Left ventricle myocardium inferior (tissue), 1 donor: Measurements from ENCODE around the gene CEACAM1. TPM values are rescaled to one million over a fixed set of nuclear protein-coding genes. Genes with fewer than 3 reads are reported as not detected.

Source experiments
- DNase-seq: peaks from one replicate; pipeline ENCODE4 v3.0.0-alpha.2; 2020
- H3K27ac ChIP-seq: fragments of 200-600 bp; replicated peaks from 2 replicates; pipeline ENCODE4 v1.8.0; 2021
- H3K27me3 ChIP-seq: fragments of 200-600 bp; 2 replicates; pipeline ENCODE4 v1.8.0; 2021; ENCODE audit warnings: low read depth
- H3K36me3 ChIP-seq: fragments of 200-600 bp; 2 replicates; pipeline ENCODE4 v1.8.0; 2021
- H3K4me1 ChIP-seq: fragments of 200-600 bp; 2 replicates; pipeline ENCODE4 v1.8.0; 2021
- H3K4me3 ChIP-seq: fragments of 200-600 bp; 2 replicates; pipeline ENCODE4 v1.8.0; 2021; ENCODE audit warnings: mild to moderate bottlenecking, moderate library complexity
- H3K9me3 ChIP-seq: fragments of 200-600 bp; replicated peaks from 2 replicates; pipeline ENCODE4 v1.8.0; 2021
- CTCF ChIP-seq: fragments of 200-600 bp; IDR thresholded peaks from 2 replicates; pipeline ENCODE4 v1.8.0; 2021; ENCODE audit warnings: antibody characterized with exemption, mild to moderate bottlenecking, borderline replicate concordance
- intact Hi-C: fragments of 100-400 bp; cut with micrococcal nuclease; formaldehyde crosslinking; loops from one replicate; pipeline ENCODE4 v1.11.0; 2022
- total RNA-seq: library from RNA; stranded (reverse); fragmentation: NEBNext Ultra II Directional; extraction: Animal tissue kit (Norgen Biotek cat#: 25700); gene quantifications from one replicate; pipeline ENCODE4 v1.2.1, GENCODE V29; 2021
- donor health status: DM: no; HTN: yes; CAD: no; lungs with severe emphysema.

CEACAM1 gene
- total RNA-seq, 1 donor from 2014 or later = 3.4 TPM

GRCh38 chr19:42477117-42477516 is 51.2 kb downstream of the CEACAM1 start:
- H3K36me3 ChIP-seq = no peaks in the 10 kb centered on the region
- peaks cover 3% of the 10 kb centered on the region for H3K27me3 ChIP-seq
- H3K4me3 ChIP-seq = no peak overlapping the region
- no peak for DNase-seq
- peaks cover 9% of the 10 kb centered on the region for H3K4me1 ChIP-seq
- no peak for TF ChIP-seq CTCF
- intact Hi-C loops = no loop called here
- no peak overlapping the region for H3K27ac ChIP-seq
- no peaks in the 10 kb centered on the region for H3K9me3 ChIP-seq

- no peak overlapping the region for H3K4me3 ChIP-seq
- H3K36me3 ChIP-seq = no peaks in the 10 kb centered on the region
- peaks cover 9% of the 10 kb centered on the region for H3K27me3 ChIP-seq
- no peak overlapping the region for H3K27ac ChIP-seq
- no peak for DNase-seq
- peaks cover 3% of the 10 kb centered on the region for H3K4me1 ChIP-seq
- no peaks in the 10 kb centered on the region for H3K9me3 ChIP-seq
- intact Hi-C loops = no loop called here
- no peak for TF ChIP-seq CTCF
These were observed 52.9 kb downstream of the CEACAM1 start for GRCh38 chr19:42475366-42475765.

- no peaks in the 10 kb centered on the region for H3K36me3 ChIP-seq
- no peak for TF ChIP-seq CTCF
- H3K27ac ChIP-seq = no peak overlapping the region
- intact Hi-C loops = no loop called here
- no peaks in the 10 kb centered on the region for H3K9me3 ChIP-seq
- no peaks in the 10 kb centered on the region for H3K4me1 ChIP-seq
- DNase-seq = no peak
- no peak overlapping the region for H3K4me3 ChIP-seq
- H3K27me3 ChIP-seq = peaks cover 9% of the 10 kb centered on the region
These were observed 53.5 kb downstream of the CEACAM1 start for GRCh38 chr19:42474743-42475142.

- TF ChIP-seq CTCF = no peak
- no peak for DNase-seq
- Histone ChIP-seq H3K27me3 (peaks cover 9% of the 10 kb centered on the region), H3K9me3 (no peaks in the 10 kb centered on the region), H3K4me1 (no peaks in the 10 kb centered on the region), H3K27ac (no peak overlapping the region), H3K4me3 (no peak overlapping the region), H3K36me3 (no peaks in the 10 kb centered on the region)
- intact Hi-C loops = no loop called here
These were observed 54.6 kb downstream of the CEACAM1 start for GRCh38 chr19:42473686-42474085.

- Histone ChIP-seq H3K36me3 (no peaks in the 10 kb centered on the region), H3K27ac (no peak overlapping the region), H3K9me3 (no peaks in the 10 kb centered on the region), H3K27me3 (peaks cover 9% of the 10 kb centered on the region), H3K4me3 (no peak overlapping the region), H3K4me1 (peaks cover 5% of the 10 kb centered on the region)
- intact Hi-C loops = no loop called here
- TF ChIP-seq CTCF = no peak
- no peak for DNase-seq
These were observed 55.7 kb downstream of the CEACAM1 start for GRCh38 chr19:42472402-42473147.
